Neural cell (in vitro differentiated cells): ENCODE data around the gene PRM2. TPM values are rescaled to one million over a fixed set of nuclear protein-coding genes. Genes with fewer than 3 reads are reported as not detected.

Experiments used
- H2AFZ ChIP-seq: fragments of 200-600, 300-800 bp; sonication (generic), shearing (Covaris generic); 2 replicates; pipeline ENCODE4 v1.6.0; 2014; ENCODE audit warnings: low read depth, mild to moderate bottlenecking, antibody characterized with exemption, low read length, moderate library complexity
- H3F3A ChIP-seq: fragments of 200-600 bp; shearing (Covaris generic); 2 replicates; pipeline ENCODE4 v1.6.1; 2016; ENCODE audit warnings: mild to moderate bottlenecking, moderate library complexity, mixed read lengths, antibody characterized with exemption, low read length; ENCODE audit not compliant: insufficient read depth, poor library complexity, severe bottlenecking
- H3K27ac ChIP-seq: fragments of 200-600, 300-800 bp; sonication (generic), shearing (Covaris generic); 2 replicates; pipeline ENCODE4 v1.5.1; 2014; ENCODE audit warnings: mild to moderate bottlenecking, low read length, moderate library complexity
- H3K27me3 ChIP-seq: fragments of 300-800, 200-600 bp; sonication (generic), shearing (Covaris generic); 2 replicates; pipeline ENCODE4 v1.6.0; 2014; ENCODE audit warnings: mild to moderate bottlenecking, low read depth, low read length, moderate library complexity; ENCODE audit not compliant: insufficient read depth
- H3K36me3 ChIP-seq: fragments of 300-800, 200-600 bp; sonication (generic), shearing (Covaris generic); 2 replicates; pipeline ENCODE4 v1.5.1; 2014; ENCODE audit warnings: mild to moderate bottlenecking, antibody characterized with exemption, low read length, moderate library complexity; ENCODE audit not compliant: insufficient read depth
- H3K4me2 ChIP-seq: fragments of 300-800, 200-600 bp; sonication (generic), shearing (Covaris generic); 2 replicates; pipeline ENCODE4 v1.6.0; 2014; ENCODE audit warnings: mild to moderate bottlenecking, low read length
- H3K4me3 ChIP-seq: fragments of 300-800, 200-600 bp; sonication (generic), shearing (Covaris generic); 2 replicates; pipeline ENCODE4 v1.5.1; 2014; ENCODE audit warnings: mild to moderate bottlenecking, low read length, moderate library complexity
- H3K79me2 ChIP-seq: fragments of 200-600 bp; shearing (Covaris generic); replicated peaks from 2 replicates; pipeline ENCODE4 v1.6.0; 2014; ENCODE audit warnings: mild to moderate bottlenecking, low read length, moderate library complexity; ENCODE audit not compliant: insufficient read depth
- H3K9ac ChIP-seq: fragments of 300-800, 200-600 bp; sonication (generic), shearing (Covaris generic); 2 replicates; pipeline ENCODE4 v1.6.1; 2016; ENCODE audit warnings: mild to moderate bottlenecking, low read length, mixed read lengths
- H3K9me2 ChIP-seq: fragments of 200-600 bp; shearing (Covaris generic); 2 replicates; pipeline ENCODE4 v1.6.1; 2016; ENCODE audit warnings: mild to moderate bottlenecking, low read length, mixed read lengths; ENCODE audit not compliant: insufficient read depth
- H3K9me3 ChIP-seq: fragments of 200-600, 300-800 bp; sonication (generic), shearing (Covaris generic); 2 replicates; pipeline ENCODE4 v1.6.1; 2016; ENCODE audit warnings: mild to moderate bottlenecking, mixed run types, low read length, moderate library complexity, mixed read lengths
- H4K20me1 ChIP-seq: fragments of 200-600 bp; shearing (Covaris generic); 2 replicates; pipeline ENCODE4 v1.6.1; 2016; ENCODE audit warnings: mild to moderate bottlenecking, mixed run types; ENCODE audit not compliant: insufficient read depth
- EP300 ChIP-seq: fragments of 450-650 bp; conservative IDR thresholded peaks from 2 replicates; pipeline ENCODE4 v1.6.1; 2014; ENCODE audit warnings: antibody characterized with exemption, mild to moderate bottlenecking, moderate library complexity; ENCODE audit not compliant: poor library complexity, severe bottlenecking
- EZH2 ChIP-seq: fragments of 200-600, 300-800 bp; shearing (Covaris generic), sonication (generic); IDR thresholded peaks from 2 replicates; pipeline ENCODE4 v1.6.1; 2014; ENCODE audit warnings: antibody characterized with exemption, low read length, borderline replicate concordance, mild to moderate bottlenecking; ENCODE audit not compliant: insufficient read depth, poor library complexity, severe bottlenecking
- MXI1 ChIP-seq: fragments of 450-650 bp; conservative IDR thresholded peaks from 2 replicates; pipeline ENCODE4 v1.6.1; 2014; ENCODE audit warnings: antibody characterized with exemption, mild to moderate bottlenecking; ENCODE audit not compliant: poor library complexity, severe bottlenecking
- POLR2AphosphoS5 ChIP-seq: IDR thresholded peaks from 2 replicates; pipeline ENCODE4 v1.6.1; 2012
- RAD21 ChIP-seq: fragments of 450-650 bp; conservative IDR thresholded peaks from 2 replicates; pipeline ENCODE4 v1.6.1; 2014; ENCODE audit warnings: antibody characterized with exemption, mild to moderate bottlenecking, moderate library complexity
- SMC3 ChIP-seq: fragments of 450-650 bp; conservative IDR thresholded peaks from 2 replicates; pipeline ENCODE4 v1.6.1; 2014; ENCODE audit warnings: antibody characterized with exemption, mild to moderate bottlenecking, moderate library complexity; ENCODE audit not compliant: poor library complexity
- TAF1 ChIP-seq: IDR thresholded peaks from 2 replicates; pipeline ENCODE4 v1.6.1; 2012; ENCODE audit warnings: low read depth
- polyA plus RNA-seq: library from polyadenylated mRNA; depleted of rRNA; stranded (reverse); fragments of >200 nt; gene quantifications from 2 replicates; pipeline ENCODE4 v1.2.3, GENCODE V29; 2014
- TF ChIP-seq, protein P1 (sequence below): IDR thresholded peaks from 2 replicates; pipeline ENCODE4 v1.6.1; 2012; ENCODE audit warnings: borderline replicate concordance
- TF ChIP-seq, protein P2 (sequence below): fragments of 450-650 bp; IDR thresholded peaks from 2 replicates; pipeline ENCODE4 v1.5.1; 2014; ENCODE audit warnings: antibody characterized with exemption, mild to moderate bottlenecking, moderate library complexity; ENCODE audit not compliant: poor library complexity, severe bottlenecking

Gene PRM2
- polyA plus RNA-seq, 1 donor from 2014 or later: not detected

GRCh38 chr16:11313493-11314308 is 37.4 kb upstream of the PRM2 start:
- H3K9me2 ChIP-seq: no peaks in the 10 kb centered on the region
- H3K9me3 ChIP-seq: no peaks in the 10 kb centered on the region
- H2AFZ ChIP-seq: no peak overlapping the region
- TF ChIP-seq RAD21: no peak
- H3K4me3 ChIP-seq: no peak overlapping the region
- H3F3A ChIP-seq: no peaks in the 10 kb centered on the region
- no peak overlapping the region for H3K4me2 ChIP-seq
- H3K79me2 ChIP-seq: no peaks in the 10 kb centered on the region
- no peak overlapping the region for H3K9ac ChIP-seq
- no peaks in the 10 kb centered on the region for H3K27me3 ChIP-seq
- H3K27ac ChIP-seq: no peak overlapping the region
- H4K20me1 ChIP-seq: no peaks in the 10 kb centered on the region
- no peaks in the 10 kb centered on the region for H3K36me3 ChIP-seq

- H3F3A ChIP-seq: no peaks in the 10 kb centered on the region
- TF ChIP-seq SMC3 (no peak), POLR2AphosphoS5 (no peak), TAF1 (no peak), EZH2 (no peak), MXI1 (no peak), EP300 (no peak), RAD21 (no peak)
- TF ChIP-seq, protein P1, sequence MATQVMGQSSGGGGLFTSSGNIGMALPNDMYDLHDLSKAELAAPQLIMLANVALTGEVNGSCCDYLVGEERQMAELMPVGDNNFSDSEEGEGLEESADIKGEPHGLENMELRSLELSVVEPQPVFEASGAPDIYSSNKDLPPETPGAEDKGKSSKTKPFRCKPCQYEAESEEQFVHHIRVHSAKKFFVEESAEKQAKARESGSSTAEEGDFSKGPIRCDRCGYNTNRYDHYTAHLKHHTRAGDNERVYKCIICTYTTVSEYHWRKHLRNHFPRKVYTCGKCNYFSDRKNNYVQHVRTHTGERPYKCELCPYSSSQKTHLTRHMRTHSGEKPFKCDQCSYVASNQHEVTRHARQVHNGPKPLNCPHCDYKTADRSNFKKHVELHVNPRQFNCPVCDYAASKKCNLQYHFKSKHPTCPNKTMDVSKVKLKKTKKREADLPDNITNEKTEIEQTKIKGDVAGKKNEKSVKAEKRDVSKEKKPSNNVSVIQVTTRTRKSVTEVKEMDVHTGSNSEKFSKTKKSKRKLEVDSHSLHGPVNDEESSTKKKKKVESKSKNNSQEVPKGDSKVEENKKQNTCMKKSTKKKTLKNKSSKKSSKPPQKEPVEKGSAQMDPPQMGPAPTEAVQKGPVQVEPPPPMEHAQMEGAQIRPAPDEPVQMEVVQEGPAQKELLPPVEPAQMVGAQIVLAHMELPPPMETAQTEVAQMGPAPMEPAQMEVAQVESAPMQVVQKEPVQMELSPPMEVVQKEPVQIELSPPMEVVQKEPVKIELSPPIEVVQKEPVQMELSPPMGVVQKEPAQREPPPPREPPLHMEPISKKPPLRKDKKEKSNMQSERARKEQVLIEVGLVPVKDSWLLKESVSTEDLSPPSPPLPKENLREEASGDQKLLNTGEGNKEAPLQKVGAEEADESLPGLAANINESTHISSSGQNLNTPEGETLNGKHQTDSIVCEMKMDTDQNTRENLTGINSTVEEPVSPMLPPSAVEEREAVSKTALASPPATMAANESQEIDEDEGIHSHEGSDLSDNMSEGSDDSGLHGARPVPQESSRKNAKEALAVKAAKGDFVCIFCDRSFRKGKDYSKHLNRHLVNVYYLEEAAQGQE: no peak
- TF ChIP-seq, protein P2, sequence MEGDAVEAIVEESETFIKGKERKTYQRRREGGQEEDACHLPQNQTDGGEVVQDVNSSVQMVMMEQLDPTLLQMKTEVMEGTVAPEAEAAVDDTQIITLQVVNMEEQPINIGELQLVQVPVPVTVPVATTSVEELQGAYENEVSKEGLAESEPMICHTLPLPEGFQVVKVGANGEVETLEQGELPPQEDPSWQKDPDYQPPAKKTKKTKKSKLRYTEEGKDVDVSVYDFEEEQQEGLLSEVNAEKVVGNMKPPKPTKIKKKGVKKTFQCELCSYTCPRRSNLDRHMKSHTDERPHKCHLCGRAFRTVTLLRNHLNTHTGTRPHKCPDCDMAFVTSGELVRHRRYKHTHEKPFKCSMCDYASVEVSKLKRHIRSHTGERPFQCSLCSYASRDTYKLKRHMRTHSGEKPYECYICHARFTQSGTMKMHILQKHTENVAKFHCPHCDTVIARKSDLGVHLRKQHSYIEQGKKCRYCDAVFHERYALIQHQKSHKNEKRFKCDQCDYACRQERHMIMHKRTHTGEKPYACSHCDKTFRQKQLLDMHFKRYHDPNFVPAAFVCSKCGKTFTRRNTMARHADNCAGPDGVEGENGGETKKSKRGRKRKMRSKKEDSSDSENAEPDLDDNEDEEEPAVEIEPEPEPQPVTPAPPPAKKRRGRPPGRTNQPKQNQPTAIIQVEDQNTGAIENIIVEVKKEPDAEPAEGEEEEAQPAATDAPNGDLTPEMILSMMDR: no peak
- no peaks in the 10 kb centered on the region for H3K9me3 ChIP-seq
- no peak overlapping the region for H2AFZ ChIP-seq
- no peaks in the 10 kb centered on the region for H3K9me2 ChIP-seq
- no peaks in the 10 kb centered on the region for H3K79me2 ChIP-seq
- no peaks in the 10 kb centered on the region for H3K36me3 ChIP-seq
- no peaks in the 10 kb centered on the region for H4K20me1 ChIP-seq
- no peak overlapping the region for H3K27ac ChIP-seq
- no peak overlapping the region for H3K4me3 ChIP-seq
- no peaks in the 10 kb centered on the region for H3K27me3 ChIP-seq
- no peak overlapping the region for H3K9ac ChIP-seq
- no peak overlapping the region for H3K4me2 ChIP-seq
These were observed 36.6 kb upstream of the PRM2 start for GRCh38 chr16:11312718-11313492.
